Peyer's patch (tissue), 4 donors: ENCODE results near the gene PHKB.

Source experiments
- POLR2A ChIP-seq, 2 donors: fragments of 450-650 bp; IDR thresholded peaks; one replicate each; pipeline ENCODE4 v1.5.1; 2017; ENCODE audit warnings: antibody characterized with exemption in 2 of 2, mild to moderate bottlenecking in 2 of 2, moderate library complexity in 2 of 2
- TF ChIP-seq, protein P1 (sequence below), 6 experiments: fragments of 450-650 bp in 4 of 6; fragments of 200-600 bp in 2 of 6; sonication (generic) in 1 of 6; IDR thresholded peaks; one replicate each; pipeline ENCODE4 v1.5.1; 2017 to 2019; ENCODE audit warnings: antibody characterized with exemption in 6 of 6, mild to moderate bottlenecking in 3 of 6, moderate library complexity in 1 of 6

DNA sequence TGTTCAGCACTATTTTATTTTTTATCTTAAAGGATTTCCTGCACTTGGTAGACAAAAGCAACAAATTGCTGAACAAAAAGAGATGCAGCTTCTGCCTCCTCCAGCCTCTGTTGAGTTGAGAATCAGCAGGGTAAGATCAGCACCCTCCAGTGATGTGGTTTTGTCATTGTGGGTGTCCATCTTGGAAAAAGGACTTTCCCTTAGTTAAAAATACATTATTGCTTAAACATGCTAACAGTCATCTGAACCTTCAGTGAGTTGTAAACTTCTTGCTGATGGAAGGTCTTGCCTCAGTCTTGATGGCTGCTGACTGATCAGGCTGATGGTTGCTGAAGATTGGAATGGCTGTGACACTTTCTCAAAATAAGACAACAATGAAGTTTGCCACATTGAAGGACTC is 101.2 kb downstream of the PHKB start:
- TF ChIP-seq, protein P1, sequence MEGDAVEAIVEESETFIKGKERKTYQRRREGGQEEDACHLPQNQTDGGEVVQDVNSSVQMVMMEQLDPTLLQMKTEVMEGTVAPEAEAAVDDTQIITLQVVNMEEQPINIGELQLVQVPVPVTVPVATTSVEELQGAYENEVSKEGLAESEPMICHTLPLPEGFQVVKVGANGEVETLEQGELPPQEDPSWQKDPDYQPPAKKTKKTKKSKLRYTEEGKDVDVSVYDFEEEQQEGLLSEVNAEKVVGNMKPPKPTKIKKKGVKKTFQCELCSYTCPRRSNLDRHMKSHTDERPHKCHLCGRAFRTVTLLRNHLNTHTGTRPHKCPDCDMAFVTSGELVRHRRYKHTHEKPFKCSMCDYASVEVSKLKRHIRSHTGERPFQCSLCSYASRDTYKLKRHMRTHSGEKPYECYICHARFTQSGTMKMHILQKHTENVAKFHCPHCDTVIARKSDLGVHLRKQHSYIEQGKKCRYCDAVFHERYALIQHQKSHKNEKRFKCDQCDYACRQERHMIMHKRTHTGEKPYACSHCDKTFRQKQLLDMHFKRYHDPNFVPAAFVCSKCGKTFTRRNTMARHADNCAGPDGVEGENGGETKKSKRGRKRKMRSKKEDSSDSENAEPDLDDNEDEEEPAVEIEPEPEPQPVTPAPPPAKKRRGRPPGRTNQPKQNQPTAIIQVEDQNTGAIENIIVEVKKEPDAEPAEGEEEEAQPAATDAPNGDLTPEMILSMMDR (IDR thresholded peaks at IDR 0.05), result no peak
- TF ChIP-seq POLR2A (IDR thresholded peaks at IDR 0.05), result no peak
